Germinal center (tissue), 1 donor: Measurements from ENCODE around the gene KDSR.
"Not testable (repeated sequence)": the region's sequence is repeated elsewhere in the genome, so short reads cannot be mapped to it uniquely, and the experiment has no call there.

Source experiments
- DNase-seq: peaks from one replicate; pipeline ENCODE4 v3.0.0; 2012; ENCODE audit warnings: mixed read lengths, low spot score

Gene KDSR

GRCh38 chr18:63365876-63366212 is 1.2 kb downstream of the KDSR start:
- peak; percentile 10 for DNase-seq

DNA sequence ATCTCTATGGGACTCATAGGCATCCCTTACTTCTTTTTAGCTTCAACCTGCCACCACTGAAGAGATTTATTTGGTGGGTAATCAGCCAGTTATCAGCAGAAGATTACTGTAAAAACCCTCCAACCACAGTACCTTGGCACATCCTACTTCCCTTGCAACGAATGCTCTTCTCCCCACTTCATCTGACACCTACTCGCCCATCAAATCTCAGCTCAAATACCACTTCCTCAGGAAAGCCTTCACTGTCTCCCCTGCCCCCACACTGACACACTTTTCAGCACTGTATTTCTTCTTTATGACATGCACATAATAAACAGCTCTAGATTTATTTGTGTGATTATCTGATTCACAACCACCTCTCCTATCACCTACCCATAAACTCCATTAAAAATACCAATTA is 3.1 kb downstream of the KDSR start:
- no peak for DNase-seq

- DNase-seq, result not testable (repeated sequence)
These were observed 3.6 kb downstream of the KDSR start for GRCh38 chr18:63363420-63363819.

GRCh38 chr18:63356272-63356896 is 10.6 kb downstream of the KDSR start:
- DNase-seq, result no peak

- DNase-seq, result no peak
These were observed 16.8 kb downstream of the KDSR start for GRCh38 chr18:63350230-63350629.

GRCh38 chr18:63348508-63349136 is 18.4 kb downstream of the KDSR start:
- peak; percentile 65 for DNase-seq

DNA sequence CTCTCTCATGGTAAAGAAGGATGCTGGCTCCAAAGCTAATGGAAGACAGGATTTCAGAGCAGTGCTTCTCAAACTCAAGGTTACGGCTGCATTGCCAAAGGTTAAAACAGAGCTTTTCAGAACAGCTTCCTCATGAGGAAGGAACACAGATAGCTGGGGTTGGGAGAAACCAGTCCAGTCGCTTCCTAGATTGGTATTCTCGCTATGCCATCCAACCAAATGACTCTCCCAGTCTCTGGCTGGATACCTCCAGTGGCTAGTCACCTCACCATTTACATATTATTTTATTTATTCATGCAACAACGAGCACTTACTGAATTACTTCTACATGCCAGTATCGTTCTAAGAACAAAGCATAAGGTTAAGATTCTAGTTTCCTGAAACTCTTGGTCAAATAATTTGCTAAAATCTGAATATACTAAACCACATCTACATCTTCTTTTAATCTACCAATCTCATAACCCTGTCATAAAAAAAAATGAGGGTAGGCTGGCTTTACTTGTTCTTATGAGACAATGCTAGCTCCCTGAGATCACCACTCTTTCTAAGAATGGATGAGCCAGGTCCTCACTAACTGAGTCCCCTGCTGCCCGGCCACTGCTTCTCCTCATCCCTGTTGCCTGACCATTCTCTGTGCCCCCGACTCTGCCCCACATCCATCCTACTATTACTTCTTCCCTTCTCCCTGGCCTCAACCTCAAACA is 20.4 kb downstream of the KDSR start:
- no peak for DNase-seq

- no peak for DNase-seq
These were observed 21.0 kb downstream of the KDSR start for GRCh38 chr18:63346031-63346430.

DNA sequence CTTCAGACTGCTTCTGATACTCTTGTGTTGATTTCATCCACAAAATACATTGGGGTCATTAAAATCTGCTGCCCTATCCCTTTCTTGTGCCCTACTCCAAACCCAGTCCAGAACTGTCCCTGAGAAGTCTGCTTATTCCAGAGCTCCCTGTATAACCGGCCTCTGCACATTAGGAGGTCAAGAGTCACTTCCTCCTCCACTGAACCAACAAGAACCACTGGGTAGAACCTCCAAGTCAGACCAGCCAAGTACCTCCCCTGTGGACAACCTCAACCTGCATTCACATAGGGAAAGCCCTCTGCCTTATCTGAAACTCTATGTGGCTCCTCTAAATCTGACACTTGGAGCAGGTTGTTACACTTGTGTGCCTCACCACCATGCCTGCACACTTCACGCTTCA is 22.1 kb downstream of the KDSR start:
- no peak for DNase-seq

DNA sequence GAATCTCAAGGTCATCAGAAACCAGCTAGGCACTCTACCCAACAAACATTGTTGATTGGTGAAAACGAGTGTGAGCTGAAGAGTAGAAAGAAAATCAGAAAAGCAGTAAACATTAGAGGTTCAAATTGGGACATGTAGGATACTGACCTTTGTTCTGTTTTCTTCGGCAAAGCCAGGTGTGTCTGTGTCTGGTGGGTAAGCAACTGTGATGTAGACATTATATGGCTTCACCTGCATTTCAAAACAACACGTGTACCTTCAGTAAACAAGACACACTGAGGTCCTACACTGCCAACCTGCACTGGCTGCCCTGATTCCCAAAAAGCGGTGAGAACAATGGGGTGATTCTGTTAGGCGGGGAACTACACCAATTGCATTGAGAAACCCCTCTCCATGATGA is 22.7 kb downstream of the KDSR start:
- no peak for DNase-seq

GRCh38 chr18:63342206-63342605 is 24.8 kb downstream of the KDSR start:
- DNase-seq, result peak; percentile 43

- DNase-seq, result no peak
These were observed 27.0 kb downstream of the KDSR start for GRCh38 chr18:63339920-63340484.

DNA sequence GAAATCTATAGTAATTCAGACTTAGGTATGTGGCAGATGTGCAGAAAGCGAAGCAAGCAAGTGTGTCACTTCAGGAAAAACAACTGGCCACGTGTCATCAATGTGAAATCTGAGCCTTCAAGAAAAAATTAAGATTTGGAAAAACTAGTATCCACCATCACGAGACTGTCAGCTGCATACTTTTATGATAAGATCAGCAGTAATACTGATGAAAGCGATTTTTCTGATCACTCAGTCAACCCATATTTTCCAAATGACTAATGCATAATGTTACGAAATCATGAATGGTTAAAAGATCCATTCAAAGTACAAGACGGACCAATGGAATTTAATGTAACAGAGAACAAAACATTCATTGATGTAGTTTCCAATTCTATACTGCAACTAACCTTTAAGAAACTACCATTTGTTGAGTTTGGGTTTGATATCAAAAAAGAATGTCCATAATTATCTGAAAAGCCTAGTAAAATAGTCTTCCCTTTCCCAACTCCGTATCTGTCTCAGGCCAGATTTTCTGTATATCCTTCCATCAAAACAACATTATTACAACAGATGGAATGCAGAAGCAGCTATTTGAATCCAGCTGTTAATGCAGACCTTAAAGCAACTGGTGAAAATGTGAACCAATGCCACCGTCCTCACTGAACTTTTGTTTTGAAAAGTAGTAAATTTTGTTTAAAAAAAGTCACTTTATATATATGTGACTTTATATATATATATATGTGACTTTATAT is 30.5 kb downstream of the KDSR start:
- DNase-seq, result no peak

DNA sequence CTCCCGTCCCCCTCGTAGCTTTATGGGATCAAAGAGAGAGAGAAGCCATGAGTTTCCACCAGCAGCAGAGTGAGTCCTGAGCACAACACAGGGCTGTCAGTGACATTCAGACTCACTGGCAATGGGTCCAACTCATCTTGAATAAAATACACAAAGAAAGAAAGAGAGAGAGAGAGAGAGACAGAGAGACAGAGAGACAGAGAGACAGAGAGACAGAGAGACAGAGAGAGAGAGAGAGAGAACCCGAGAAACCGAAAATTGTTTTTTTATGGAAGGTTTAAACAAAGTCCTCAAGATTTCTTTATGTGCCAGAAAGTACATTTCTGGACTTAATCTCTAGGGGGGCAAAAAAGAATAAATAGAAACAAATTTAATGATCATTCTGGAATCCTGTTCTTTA is 35.9 kb downstream of the KDSR start:
- no peak for DNase-seq

DNA sequence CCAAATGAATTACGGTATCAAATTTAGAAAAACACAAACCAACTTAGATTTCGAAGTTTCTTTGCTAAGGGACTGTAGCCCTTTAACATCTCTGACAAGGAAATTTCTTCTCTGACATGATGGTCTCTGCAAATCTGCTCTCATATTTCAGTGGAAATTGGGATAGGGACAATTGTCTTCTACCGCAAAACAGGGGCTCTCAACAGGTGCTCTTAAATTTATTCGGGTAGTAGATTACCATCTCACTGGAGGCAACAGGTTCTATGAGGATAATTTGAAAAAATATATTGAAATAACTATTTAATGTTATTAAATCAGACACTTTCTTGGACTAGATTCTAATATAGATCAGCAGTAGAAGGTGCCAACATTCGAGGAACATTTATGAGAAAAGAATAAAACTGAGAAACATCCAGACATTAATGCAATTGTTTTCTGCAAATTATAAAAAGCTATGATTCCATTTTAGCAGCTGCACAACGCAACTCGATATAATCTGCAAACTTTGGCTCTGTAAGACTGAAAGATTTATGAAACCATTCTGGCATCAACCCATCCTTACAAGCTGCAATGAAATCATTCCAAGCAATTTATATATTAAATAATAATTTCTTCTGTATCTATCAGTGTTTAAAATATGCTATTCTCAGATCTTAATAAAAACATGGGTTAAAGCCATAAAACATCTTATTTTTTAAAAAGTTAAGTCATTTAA is 37.4 kb downstream of the KDSR start:
- DNase-seq, result no peak

GRCh38 chr18:63326011-63326410 is 41.0 kb downstream of the KDSR start:
- no peak for DNase-seq

DNA sequence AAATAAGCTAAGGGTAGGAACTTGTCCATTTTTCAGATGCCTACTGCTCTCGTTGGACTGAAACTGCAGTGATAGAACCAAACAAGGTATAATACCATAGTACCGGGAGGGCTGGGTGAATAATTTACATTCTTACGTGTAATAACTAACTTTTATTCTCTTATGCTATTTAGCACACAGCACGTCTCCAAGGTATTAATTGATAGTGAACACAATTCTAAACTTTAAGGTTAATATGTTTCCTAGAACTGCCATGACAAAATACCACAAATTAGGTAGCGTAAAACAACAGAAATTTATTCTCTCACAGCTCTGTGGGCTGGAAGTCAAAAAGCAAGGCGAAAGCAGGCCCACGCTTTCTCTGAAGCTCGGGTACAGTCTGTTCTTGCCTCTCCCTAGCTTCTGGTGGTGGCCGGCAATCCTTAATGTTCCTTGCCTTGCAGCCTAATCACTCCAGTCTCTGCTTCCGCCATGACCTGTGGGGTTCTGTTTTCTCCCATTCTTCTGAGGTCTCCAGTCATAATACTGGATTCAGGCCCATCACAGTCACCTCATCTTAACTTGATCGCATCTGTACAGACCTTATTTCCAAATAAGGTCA is 41.8 kb downstream of the KDSR start:
- DNase-seq, result no peak

GRCh38 chr18:63322908-63323634 is 43.9 kb downstream of the KDSR start:
- peak; percentile 61 for DNase-seq

- DNase-seq, result no peak
These were observed 44.8 kb downstream of the KDSR start for GRCh38 chr18:63322206-63322605.

DNA sequence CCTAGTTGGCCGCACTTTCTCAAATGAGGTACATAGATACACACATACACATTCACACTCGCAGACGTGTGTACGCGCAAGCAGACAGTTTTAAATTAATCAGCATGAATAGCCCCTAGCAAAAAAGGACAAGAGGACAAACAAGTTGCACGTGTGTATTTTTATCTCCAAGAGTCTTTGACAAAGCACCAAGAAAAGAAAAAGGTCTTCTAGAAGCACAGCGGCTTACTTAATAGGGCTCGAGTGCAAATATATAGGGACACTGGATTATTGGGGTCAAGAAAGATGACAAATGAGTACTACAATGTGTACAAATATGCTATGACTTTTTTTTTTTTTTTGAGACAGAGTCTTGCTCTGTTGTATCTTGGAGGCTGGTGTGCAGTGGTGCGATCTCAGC is 45.7 kb downstream of the KDSR start:
- no peak for DNase-seq

- DNase-seq, result no peak
These were observed 46.1 kb downstream of the KDSR start for GRCh38 chr18:63320975-63321265.
